ENCODE data around the gene TMEM254.
"Not testable (repeated sequence)": the region's sequence is repeated elsewhere in the genome, so short reads cannot be mapped to it uniquely, and the experiment has no call there.

TMEM254 gene

DNA sequence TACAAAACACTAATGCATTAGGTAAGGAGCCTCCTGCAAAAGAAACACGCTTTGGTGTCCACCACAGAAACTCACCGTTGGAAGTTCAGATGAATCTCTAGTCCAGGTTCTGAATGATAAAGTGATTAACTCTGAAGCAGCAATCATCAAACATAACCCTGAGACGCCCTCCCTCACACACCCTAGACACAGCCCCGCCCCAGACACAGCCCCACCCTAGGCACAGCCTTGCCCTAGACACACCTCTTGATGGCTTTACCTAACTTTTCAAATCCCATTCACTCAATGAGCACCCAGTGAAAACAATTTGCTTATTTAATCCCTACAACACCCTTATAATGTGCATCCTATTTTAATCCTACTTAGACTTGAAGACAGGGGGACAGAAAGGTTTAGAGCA, 21.3 kb upstream of the TMEM254 start:
- Histone ChIP-seq H3K79me2 (ENCODE audit: insufficient read depth, low read length) (no peaks in the 10 kb centered on the region), H3K4me3 (ENCODE audit: insufficient read depth, low read length, poor library complexity, severe bottlenecking) (no peak overlapping the region), H3F3A (ENCODE audit: insufficient read depth) (no peaks in the 10 kb centered on the region), H3K4me2 (ENCODE audit: low read depth, low read length, poor library complexity, severe bottlenecking) (no peak overlapping the region), H3K9ac (ENCODE audit: low read length) (no peak overlapping the region), H3K27ac (ENCODE audit: low read depth, low read length) (no peak overlapping the region), H3K9me2 (replicated peaks; ENCODE audit: insufficient read depth, low read length) (no peaks in the 10 kb centered on the region), H4K20me1 (ENCODE audit: low read depth, low read length) (no peaks in the 10 kb centered on the region), H3K9me3 (ENCODE audit: insufficient read depth, low read length) (no peaks in the 10 kb centered on the region), H3K27me3 (ENCODE audit: low read length) (no peaks in the 10 kb centered on the region), H2AFZ (ENCODE audit: low read depth, low read length, severe bottlenecking) (no peak overlapping the region), H3K36me3 (ENCODE audit: low read length) (no peaks in the 10 kb centered on the region)
- TF ChIP-seq, protein P1, sequence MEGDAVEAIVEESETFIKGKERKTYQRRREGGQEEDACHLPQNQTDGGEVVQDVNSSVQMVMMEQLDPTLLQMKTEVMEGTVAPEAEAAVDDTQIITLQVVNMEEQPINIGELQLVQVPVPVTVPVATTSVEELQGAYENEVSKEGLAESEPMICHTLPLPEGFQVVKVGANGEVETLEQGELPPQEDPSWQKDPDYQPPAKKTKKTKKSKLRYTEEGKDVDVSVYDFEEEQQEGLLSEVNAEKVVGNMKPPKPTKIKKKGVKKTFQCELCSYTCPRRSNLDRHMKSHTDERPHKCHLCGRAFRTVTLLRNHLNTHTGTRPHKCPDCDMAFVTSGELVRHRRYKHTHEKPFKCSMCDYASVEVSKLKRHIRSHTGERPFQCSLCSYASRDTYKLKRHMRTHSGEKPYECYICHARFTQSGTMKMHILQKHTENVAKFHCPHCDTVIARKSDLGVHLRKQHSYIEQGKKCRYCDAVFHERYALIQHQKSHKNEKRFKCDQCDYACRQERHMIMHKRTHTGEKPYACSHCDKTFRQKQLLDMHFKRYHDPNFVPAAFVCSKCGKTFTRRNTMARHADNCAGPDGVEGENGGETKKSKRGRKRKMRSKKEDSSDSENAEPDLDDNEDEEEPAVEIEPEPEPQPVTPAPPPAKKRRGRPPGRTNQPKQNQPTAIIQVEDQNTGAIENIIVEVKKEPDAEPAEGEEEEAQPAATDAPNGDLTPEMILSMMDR (IDR thresholded peaks at IDR 0.05; ENCODE audit: insufficient read depth, low read length, poor library complexity, severe bottlenecking): no peak
- TF ChIP-seq EZH2phosphoT487 (conservative IDR thresholded peaks at IDR 0.05; ENCODE audit: low read length): no peak

DNA sequence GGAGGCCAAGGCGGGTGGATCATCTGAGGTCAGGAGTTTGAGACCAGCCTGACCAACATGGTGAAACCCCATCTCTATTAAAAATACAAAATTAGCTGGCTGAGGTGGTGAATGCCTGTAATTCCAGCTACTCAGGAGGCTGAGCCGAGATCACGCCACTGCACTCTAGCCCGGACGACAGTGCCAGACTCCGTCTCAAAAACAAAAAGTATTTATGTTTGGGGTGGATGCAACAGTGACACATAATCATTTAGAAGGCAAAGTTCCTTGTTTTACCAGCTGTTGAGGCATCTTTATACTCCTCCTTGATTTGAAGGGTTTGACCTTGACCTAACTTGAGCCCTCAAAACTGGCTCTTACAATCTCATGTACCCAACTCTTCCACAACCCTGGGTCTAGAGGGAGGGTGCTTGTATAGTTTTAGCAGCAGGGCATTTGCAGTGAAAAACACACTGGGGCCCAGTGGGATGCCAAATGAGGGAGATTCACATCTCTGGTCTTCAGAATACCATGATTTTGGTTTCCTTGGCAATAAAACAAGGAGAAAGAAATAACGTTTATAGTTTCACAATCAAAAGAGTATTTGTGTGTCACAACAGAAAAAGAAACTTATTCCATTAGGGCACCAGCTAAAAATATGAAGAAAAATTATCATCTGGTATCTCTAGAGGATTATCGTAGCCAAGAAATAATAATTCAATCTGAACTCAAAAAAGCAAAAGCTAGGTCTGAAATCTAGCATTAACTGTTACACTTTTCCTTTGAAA, 14.2 kb upstream of the TMEM254 start:
- Histone ChIP-seq H3K4me2 (ENCODE audit: low read depth, low read length, poor library complexity, severe bottlenecking) (no peak overlapping the region), H3K27me3 (ENCODE audit: low read length) (no peaks in the 10 kb centered on the region), H2AFZ (ENCODE audit: low read depth, low read length, severe bottlenecking) (no peak overlapping the region), H4K20me1 (ENCODE audit: low read depth, low read length) (no peaks in the 10 kb centered on the region), H3K36me3 (ENCODE audit: low read length) (no peaks in the 10 kb centered on the region; the same call in 1 of the 2 replicates), H3F3A (ENCODE audit: insufficient read depth) (no peaks in the 10 kb centered on the region), H3K27ac (ENCODE audit: low read depth, low read length) (no peak overlapping the region), H3K9me2 (replicated peaks; ENCODE audit: insufficient read depth, low read length) (no peaks in the 10 kb centered on the region), H3K79me2 (ENCODE audit: insufficient read depth, low read length) (no peaks in the 10 kb centered on the region), H3K9me3 (ENCODE audit: insufficient read depth, low read length) (peaks cover 5% of the 10 kb centered on the region; the same call in 1 of the 2 replicates), H3K4me3 (ENCODE audit: insufficient read depth, low read length, poor library complexity, severe bottlenecking) (no peak overlapping the region), H3K9ac (ENCODE audit: low read length) (no peak overlapping the region)
- TF ChIP-seq, protein P1 (IDR thresholded peaks at IDR 0.05; ENCODE audit: insufficient read depth, low read length, poor library complexity, severe bottlenecking): no peak
- TF ChIP-seq EZH2phosphoT487 (conservative IDR thresholded peaks at IDR 0.05; ENCODE audit: low read length): no peak

DNA sequence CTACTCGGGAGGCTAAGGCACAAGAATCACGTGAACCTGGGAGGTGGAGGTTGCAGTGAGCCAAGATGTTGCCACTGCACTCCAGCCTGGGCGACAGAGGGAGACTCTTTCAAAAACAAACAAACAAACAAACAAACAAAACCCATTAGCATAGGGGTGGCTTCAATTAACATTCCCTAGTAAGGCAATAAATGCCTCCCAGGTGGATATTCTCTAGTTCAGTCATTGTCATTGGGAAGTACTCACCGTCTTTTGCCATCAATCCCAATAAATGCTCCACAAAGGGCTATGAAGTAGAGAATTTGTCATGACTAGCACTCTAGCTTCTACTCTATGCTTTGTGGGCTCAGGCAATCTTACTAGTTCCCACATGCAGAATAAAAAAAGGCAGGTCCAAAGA, 11.7 kb upstream of the TMEM254 start:
- Histone ChIP-seq H3K4me2 (ENCODE audit: low read depth, low read length, poor library complexity, severe bottlenecking) (no peak overlapping the region), H3F3A (ENCODE audit: insufficient read depth) (no peaks in the 10 kb centered on the region), H3K79me2 (ENCODE audit: insufficient read depth, low read length) (no peaks in the 10 kb centered on the region), H2AFZ (ENCODE audit: low read depth, low read length, severe bottlenecking) (no peak overlapping the region), H4K20me1 (ENCODE audit: low read depth, low read length) (no peaks in the 10 kb centered on the region), H3K27ac (ENCODE audit: low read depth, low read length) (no peak overlapping the region), H3K9ac (ENCODE audit: low read length) (no peak overlapping the region), H3K27me3 (ENCODE audit: low read length) (no peaks in the 10 kb centered on the region), H3K9me2 (replicated peaks; ENCODE audit: insufficient read depth, low read length) (no peaks in the 10 kb centered on the region), H3K9me3 (ENCODE audit: insufficient read depth, low read length) (peaks cover 5% of the 10 kb centered on the region; the same call in 1 of the 2 replicates), H3K36me3 (ENCODE audit: low read length) (no peaks in the 10 kb centered on the region; the same call in 1 of the 2 replicates), H3K4me3 (ENCODE audit: insufficient read depth, low read length, poor library complexity, severe bottlenecking) (no peak overlapping the region)
- TF ChIP-seq, protein P1 (IDR thresholded peaks at IDR 0.05; ENCODE audit: insufficient read depth, low read length, poor library complexity, severe bottlenecking): no peak
- no peak for TF ChIP-seq EZH2phosphoT487 (conservative IDR thresholded peaks at IDR 0.05; ENCODE audit: low read length)

DNA sequence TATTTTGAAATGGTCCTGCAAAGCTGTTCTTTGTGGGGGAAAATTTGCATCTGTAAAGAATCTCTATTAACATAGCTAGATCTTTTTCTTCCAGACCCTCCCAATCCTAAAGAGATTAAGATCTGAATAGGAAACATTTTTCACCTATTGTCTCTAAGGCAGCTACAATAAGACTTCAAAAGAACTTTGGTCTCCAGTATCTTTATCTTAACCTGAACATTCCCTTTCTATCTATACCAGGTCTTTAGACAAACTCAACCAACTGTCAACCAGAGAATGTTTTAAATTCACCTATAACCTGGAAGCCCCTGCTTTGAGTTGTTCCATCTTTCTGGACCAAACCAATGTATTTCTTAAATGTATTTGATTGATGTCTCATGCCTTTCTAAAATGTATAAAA, 10.6 kb upstream of the TMEM254 start:
- H3K79me2 ChIP-seq (ENCODE audit: insufficient read depth, low read length); H4K20me1 ChIP-seq (ENCODE audit: low read depth, low read length); H3K4me2 ChIP-seq (ENCODE audit: low read depth, low read length, poor library complexity, severe bottlenecking); H3K4me3 ChIP-seq (ENCODE audit: insufficient read depth, low read length, poor library complexity, severe bottlenecking); H3F3A ChIP-seq (ENCODE audit: insufficient read depth); H3K9me2 ChIP-seq (replicated peaks; ENCODE audit: insufficient read depth, low read length); H3K27ac ChIP-seq (ENCODE audit: low read depth, low read length); H3K9ac ChIP-seq (ENCODE audit: low read length); H3K27me3 ChIP-seq (ENCODE audit: low read length); H3K36me3 ChIP-seq (ENCODE audit: low read length); H3K9me3 ChIP-seq (ENCODE audit: insufficient read depth, low read length); H2AFZ ChIP-seq (ENCODE audit: low read depth, low read length, severe bottlenecking): not testable (repeated sequence)
